Measurements from ENCODE around the gene C2orf49. TPM values are rescaled to one million over a fixed set of nuclear protein-coding genes. Genes with fewer than 3 reads are reported as not detected.

The C2orf49 gene
- total RNA-seq, 1 donor from 2014 or later: 12.2 TPM

DNA sequence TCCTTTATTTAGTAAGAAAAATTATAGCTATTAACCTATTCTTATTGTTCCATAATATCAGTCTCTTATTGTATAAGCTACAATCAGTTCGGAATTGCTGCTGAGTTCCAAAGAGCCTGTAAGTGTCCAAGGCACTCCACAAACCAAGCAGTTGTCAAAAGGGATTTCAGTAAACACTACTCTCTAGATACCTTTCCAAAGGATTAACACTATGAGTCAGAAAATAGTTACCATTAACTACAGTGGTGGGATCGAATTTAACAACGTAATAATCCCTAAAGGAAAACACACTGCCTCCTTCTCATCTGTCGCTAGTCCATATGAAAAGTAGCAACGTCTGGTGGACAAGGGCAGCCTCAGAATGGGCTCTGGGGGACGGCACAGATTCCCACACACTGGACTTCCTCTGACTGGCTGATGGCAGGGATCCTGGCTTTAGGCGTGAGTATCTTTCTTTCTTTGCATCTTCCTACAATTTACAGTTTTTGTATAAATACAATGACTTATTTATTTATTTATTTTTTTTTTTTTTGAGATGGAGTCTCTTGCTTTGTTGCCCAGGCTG, 16.6 kb upstream of the C2orf49 start:
- no peaks in the 10 kb centered on the region for H3K9me3 ChIP-seq
- no peak for DNase-seq (ENCODE audit: low spot score in 2 of 2)
- peaks cover 0 to 3% of the 10 kb centered on the region in 2 donors for H3K36me3 ChIP-seq
- TF ChIP-seq, protein P1, sequence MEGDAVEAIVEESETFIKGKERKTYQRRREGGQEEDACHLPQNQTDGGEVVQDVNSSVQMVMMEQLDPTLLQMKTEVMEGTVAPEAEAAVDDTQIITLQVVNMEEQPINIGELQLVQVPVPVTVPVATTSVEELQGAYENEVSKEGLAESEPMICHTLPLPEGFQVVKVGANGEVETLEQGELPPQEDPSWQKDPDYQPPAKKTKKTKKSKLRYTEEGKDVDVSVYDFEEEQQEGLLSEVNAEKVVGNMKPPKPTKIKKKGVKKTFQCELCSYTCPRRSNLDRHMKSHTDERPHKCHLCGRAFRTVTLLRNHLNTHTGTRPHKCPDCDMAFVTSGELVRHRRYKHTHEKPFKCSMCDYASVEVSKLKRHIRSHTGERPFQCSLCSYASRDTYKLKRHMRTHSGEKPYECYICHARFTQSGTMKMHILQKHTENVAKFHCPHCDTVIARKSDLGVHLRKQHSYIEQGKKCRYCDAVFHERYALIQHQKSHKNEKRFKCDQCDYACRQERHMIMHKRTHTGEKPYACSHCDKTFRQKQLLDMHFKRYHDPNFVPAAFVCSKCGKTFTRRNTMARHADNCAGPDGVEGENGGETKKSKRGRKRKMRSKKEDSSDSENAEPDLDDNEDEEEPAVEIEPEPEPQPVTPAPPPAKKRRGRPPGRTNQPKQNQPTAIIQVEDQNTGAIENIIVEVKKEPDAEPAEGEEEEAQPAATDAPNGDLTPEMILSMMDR (IDR thresholded peaks at IDR 0.05): no peak
- no peaks in the 10 kb centered on the region for H3K27me3 ChIP-seq
- H3K4me1 ChIP-seq: no peaks in the 10 kb centered on the region
- intact Hi-C loops (cut with DNase I): no loop called here
- no peak overlapping the region for H3K4me3 ChIP-seq
- no peak overlapping the region for H3K27ac ChIP-seq

DNA sequence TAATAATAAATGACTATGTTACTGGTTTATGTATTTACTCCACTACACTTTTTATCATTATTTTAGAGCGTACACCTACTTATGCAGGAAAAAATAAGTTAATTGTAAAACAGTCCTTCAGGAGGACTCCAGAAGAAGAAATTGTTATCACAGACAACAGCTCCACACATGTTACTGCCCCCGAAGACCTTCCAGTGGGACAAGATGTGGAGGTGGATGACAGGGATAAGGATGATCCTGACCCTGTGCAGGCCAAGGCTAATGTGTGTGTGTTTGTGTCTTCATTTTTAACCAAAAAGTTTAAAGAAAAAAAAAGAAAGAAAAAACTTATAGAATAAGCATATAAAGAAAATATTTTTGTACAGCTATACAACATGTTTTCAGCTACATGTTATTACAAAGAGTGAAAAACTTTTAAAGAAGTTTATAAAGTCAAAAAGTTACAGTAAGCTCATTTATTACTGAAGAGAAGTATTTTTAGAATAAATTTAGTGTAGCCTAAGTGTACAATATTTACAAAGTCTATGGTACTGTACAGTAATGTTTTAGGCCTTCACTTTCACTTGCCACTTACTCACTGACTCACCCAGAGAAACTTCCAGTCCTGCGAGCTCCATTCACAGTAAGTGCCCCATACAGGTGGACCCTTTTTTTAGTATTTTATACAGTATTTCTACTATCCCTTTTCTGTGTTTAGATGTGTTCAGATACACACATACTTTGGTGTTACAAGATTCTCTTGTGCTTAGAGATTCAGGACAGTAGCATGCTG, 15.3 kb upstream of the C2orf49 start:
- Histone ChIP-seq H3K4me3 (no peak overlapping the region), H3K27ac (no peak overlapping the region), H3K27me3 (no peaks in the 10 kb centered on the region), H3K36me3 (peaks cover 0 to 3% of the 10 kb centered on the region in 2 donors), H3K9me3 (no peaks in the 10 kb centered on the region), H3K4me1 (no peaks in the 10 kb centered on the region)
- intact Hi-C loops (cut with DNase I): no loop called here
- TF ChIP-seq, protein P1 (IDR thresholded peaks at IDR 0.05): no peak
- DNase-seq (ENCODE audit: low spot score in 2 of 2): no peak

DNA sequence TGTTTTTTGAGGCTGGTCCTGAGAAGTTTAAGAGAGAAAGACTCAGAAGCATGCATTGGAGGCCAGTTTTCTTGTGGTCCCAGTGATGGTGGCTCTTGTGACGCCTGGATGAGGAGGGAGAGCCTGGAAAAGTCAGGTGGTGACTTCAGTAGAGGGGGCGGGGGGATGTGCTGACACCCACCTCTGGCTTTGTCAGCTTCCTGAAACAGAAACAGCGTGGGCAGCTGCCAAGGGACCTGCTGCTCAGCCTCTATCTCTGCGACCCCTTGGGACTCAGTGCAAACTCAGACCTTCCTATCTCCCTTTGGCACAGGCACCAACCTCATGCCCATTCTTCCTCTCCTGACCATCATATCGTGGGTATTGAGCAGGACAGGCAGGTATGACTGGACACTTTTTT, 14.2 kb upstream of the C2orf49 start:
- no peak for DNase-seq (ENCODE audit: low spot score in 2 of 2)
- intact Hi-C loops (cut with DNase I): no loop called here

DNA sequence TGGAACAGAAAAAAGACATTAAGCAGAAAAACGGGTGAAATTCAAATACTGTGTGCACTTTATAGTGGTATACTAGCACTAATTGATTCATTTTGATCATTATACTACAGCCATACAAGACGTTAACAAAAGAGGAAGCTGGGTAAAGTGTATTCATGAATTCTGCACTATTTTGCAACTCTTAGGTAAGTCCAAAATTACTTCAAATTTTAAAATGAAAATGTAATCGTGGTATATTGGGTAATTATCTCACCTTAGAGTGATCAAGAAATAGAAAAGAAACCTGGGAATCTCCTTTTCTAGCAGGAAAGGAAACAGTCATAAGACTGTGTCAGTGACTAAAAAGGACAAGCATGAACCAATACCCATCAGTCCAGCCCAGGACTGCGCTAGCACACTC, 13.2 kb upstream of the C2orf49 start:
- H3K4me1 ChIP-seq: peaks cover 0 to 9% of the 10 kb centered on the region in 2 donors

More for the DNA sequence above, 14.2 kb upstream of the C2orf49 start:
- Histone ChIP-seq H3K4me1 (peaks cover 0 to 4% of the 10 kb centered on the region in 2 donors), H3K27ac (no peak overlapping the region), H3K9me3 (no peaks in the 10 kb centered on the region), H3K4me3 (no peak overlapping the region), H3K36me3 (peaks cover 0 to 3% of the 10 kb centered on the region in 2 donors), H3K27me3 (no peaks in the 10 kb centered on the region)
- TF ChIP-seq, protein P1 (IDR thresholded peaks at IDR 0.05): no peak

DNA sequence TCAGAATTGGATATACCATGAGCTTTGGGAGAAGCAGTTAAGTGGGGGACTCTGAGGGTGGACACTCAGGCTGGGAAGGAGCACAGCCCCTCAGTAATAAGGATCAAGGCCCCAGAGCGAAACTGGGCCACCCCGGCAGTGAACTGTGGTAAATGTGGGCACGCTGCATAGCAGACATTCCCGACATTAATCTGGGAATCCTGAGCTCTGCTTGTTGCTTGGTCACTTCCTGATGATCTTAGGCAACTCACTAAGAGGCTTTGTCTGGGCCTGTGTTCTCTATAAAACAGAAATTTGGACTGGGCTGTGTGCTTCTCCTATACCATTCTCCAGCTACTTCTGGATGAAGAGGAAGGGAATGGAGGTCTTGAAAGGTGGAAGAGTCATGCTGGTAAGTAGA, 12.6 kb upstream of the C2orf49 start:
- peaks cover 0 to 3% of the 10 kb centered on the region in 2 donors for H3K36me3 ChIP-seq
- intact Hi-C loops (cut with DNase I): no loop called here
- H3K27ac ChIP-seq: no peak overlapping the region
- DNase-seq (ENCODE audit: low spot score in 2 of 2): no peak
- TF ChIP-seq, protein P1 (IDR thresholded peaks at IDR 0.05): no peak
- H3K27me3 ChIP-seq: no peaks in the 10 kb centered on the region
- H3K9me3 ChIP-seq: no peaks in the 10 kb centered on the region
- H3K4me1 ChIP-seq: peaks cover 0 to 9% of the 10 kb centered on the region in 2 donors
- no peak overlapping the region for H3K4me3 ChIP-seq

More for the DNA sequence above, 13.2 kb upstream of the C2orf49 start:
- Histone ChIP-seq H3K4me3 (no peak overlapping the region), H3K9me3 (no peaks in the 10 kb centered on the region), H3K27me3 (no peaks in the 10 kb centered on the region), H3K27ac (no peak overlapping the region), H3K36me3 (peaks cover 0 to 3% of the 10 kb centered on the region in 2 donors)
- TF ChIP-seq, protein P1 (IDR thresholded peaks at IDR 0.05): no peak
- intact Hi-C loops (cut with DNase I): no loop called here
- DNase-seq (ENCODE audit: low spot score in 2 of 2): no peak

Data from ascending aorta (tissue), 2 donors.